HFF-Myc (cell line): Measurements from ENCODE around the gene DVL2.

ENCODE experiments used
- DNase-seq: peaks from one replicate; pipeline ENCODE4 v3.0.0-alpha.2; 2011; ENCODE audit warnings: low read depth; ENCODE audit errors: extremely low read depth
- H3K4me3 ChIP-seq: replicated peaks from 2 replicates; pipeline ENCODE4 v1.5.1; 2011; ENCODE audit warnings: low read depth, mild to moderate bottlenecking, control low read depth, low read length
- CTCF ChIP-seq: IDR thresholded peaks from 2 replicates; pipeline ENCODE4 v1.5.1; 2012; ENCODE audit warnings: mild to moderate bottlenecking, low read depth, low read length, control low read depth; ENCODE audit errors: missing control alignments

DVL2 gene

GRCh38 chr17:7280519-7281073 lies 46.3 kb upstream of the DVL2 start:
- peak; percentile 95 for TF ChIP-seq CTCF
- peak; percentile 76 for DNase-seq

GRCh38 chr17:7279448-7279847 lies 45.1 kb upstream of the DVL2 start:
- TF ChIP-seq CTCF, result no peak
- DNase-seq, result no peak
- no peak overlapping the region for H3K4me3 ChIP-seq

More at GRCh38 chr17:7280519-7281073, 46.3 kb upstream of the DVL2 start:
- peak overlapping the region; percentile 51 for H3K4me3 ChIP-seq

GRCh38 chr17:7266784-7267183 lies 32.5 kb upstream of the DVL2 start:
- no peak overlapping the region for H3K4me3 ChIP-seq
- TF ChIP-seq CTCF, result no peak
- DNase-seq, result no peak

GRCh38 chr17:7263801-7264078 lies 29.4 kb upstream of the DVL2 start:
- no peak for TF ChIP-seq CTCF
- no peak overlapping the region for H3K4me3 ChIP-seq
- no peak for DNase-seq

GRCh38 chr17:7262935-7263800 lies 28.9 kb upstream of the DVL2 start:
- H3K4me3 ChIP-seq, result no peak overlapping the region
- DNase-seq, result no peak
- TF ChIP-seq CTCF, result no peak

- DNase-seq, result no peak
- peak within 1 kb of the TSS; percentile 31 for H3K4me3 ChIP-seq
- no peak for TF ChIP-seq CTCF
These were observed 28.0 kb upstream of the DVL2 start, which contains the start of gene CLDN7 for GRCh38 chr17:7262192-7262934. Gene CLDN7 (minus strand): TSS chr17:7262478. CDS start chr17:7262043, 435 bp downstream.
